Measurements from ENCODE around the gene NGDN. TPM values are rescaled to one million over a fixed set of nuclear protein-coding genes. Genes with fewer than 3 reads are reported as not detected.

The NGDN gene
- total RNA-seq, 1 experiment from 2014 or later: 82.2 TPM

Other genes with a start within 250 kb of the NGDN start
- gene RNF212B, start 231.8 kb upstream of the NGDN start, total RNA-seq (2014; rRNA removed; shearing (Covaris generic); ENCODE audit: low replicate concordance): not detected in 2 replicates
- 9.3 and 12.7 TPM in 2 replicates for gene HOMEZ, start 183.6 kb upstream of the NGDN start, total RNA-seq (2014; rRNA removed; shearing (Covaris generic); ENCODE audit: low replicate concordance)
- 48.3 and 70.4 TPM in 2 replicates for gene PPP1R3E, start 166.8 kb upstream of the NGDN start, total RNA-seq (2014; rRNA removed; shearing (Covaris generic); ENCODE audit: low replicate concordance)
- gene BCL2L2, start 162.9 kb upstream of the NGDN start, total RNA-seq (2014; rRNA removed; shearing (Covaris generic); ENCODE audit: low replicate concordance): 15.1 and 18.3 TPM in 2 replicates
- 126 and 195 TPM in 2 replicates for gene PABPN1, start 148.2 kb upstream of the NGDN start, total RNA-seq (2014; rRNA removed; shearing (Covaris generic); ENCODE audit: low replicate concordance)
- not detected in 2 replicates for gene SLC22A17, start 116.8 kb upstream of the NGDN start, total RNA-seq (2014; rRNA removed; shearing (Covaris generic); ENCODE audit: low replicate concordance)
- not detected in 2 replicates for gene EFS, start 104.5 kb upstream of the NGDN start, total RNA-seq (2014; rRNA removed; shearing (Covaris generic); ENCODE audit: low replicate concordance)
- gene IL25, start 96.9 kb upstream of the NGDN start, total RNA-seq (2014; rRNA removed; shearing (Covaris generic); ENCODE audit: low replicate concordance): not detected in 2 replicates
- gene CMTM5, start 92.7 kb upstream of the NGDN start, total RNA-seq (2014; rRNA removed; shearing (Covaris generic); ENCODE audit: low replicate concordance): not detected in 2 replicates
- not detected in 2 replicates for gene MYH6, start 61.4 kb upstream of the NGDN start, total RNA-seq (2014; rRNA removed; shearing (Covaris generic); ENCODE audit: low replicate concordance)
- not detected in 2 replicates for gene MYH7, start 34.0 kb upstream of the NGDN start, total RNA-seq (2014; rRNA removed; shearing (Covaris generic); ENCODE audit: low replicate concordance)
- gene ZFHX2, start 82.1 kb downstream of the NGDN start, total RNA-seq (2014; rRNA removed; shearing (Covaris generic); ENCODE audit: low replicate concordance): 0.07 and 0.32 TPM in 2 replicates
- gene THTPA, start 86.6 kb downstream of the NGDN start, total RNA-seq (2014; rRNA removed; shearing (Covaris generic); ENCODE audit: low replicate concordance): 16.2 and 57.5 TPM in 2 replicates
- 207 and 248 TPM in 2 replicates for gene AP1G2, start 98.1 kb downstream of the NGDN start, total RNA-seq (2014; rRNA removed; shearing (Covaris generic); ENCODE audit: low replicate concordance)
- 0.29 TPM in 1 of 2 replicates, not detected in the other for gene JPH4, start 109.1 kb downstream of the NGDN start, total RNA-seq (2014; rRNA removed; shearing (Covaris generic); ENCODE audit: low replicate concordance)
- gene DHRS2, start 166.7 kb downstream of the NGDN start, total RNA-seq (2014; rRNA removed; shearing (Covaris generic); ENCODE audit: low replicate concordance): 2.1 and 19.0 TPM in 2 replicates

All from Karpas-422 (cell line).